Measurements from ENCODE around the gene DNAJB14. TPM values are rescaled to one million over a fixed set of nuclear protein-coding genes. Genes with fewer than 3 reads are reported as not detected.
A peak's percentile ranks its signal among the peaks of the same experiment; 100 is the strongest.

DNAJB14 gene
- total RNA-seq, 1 experiment from 2014 or later: 52.5 TPM

DNA sequence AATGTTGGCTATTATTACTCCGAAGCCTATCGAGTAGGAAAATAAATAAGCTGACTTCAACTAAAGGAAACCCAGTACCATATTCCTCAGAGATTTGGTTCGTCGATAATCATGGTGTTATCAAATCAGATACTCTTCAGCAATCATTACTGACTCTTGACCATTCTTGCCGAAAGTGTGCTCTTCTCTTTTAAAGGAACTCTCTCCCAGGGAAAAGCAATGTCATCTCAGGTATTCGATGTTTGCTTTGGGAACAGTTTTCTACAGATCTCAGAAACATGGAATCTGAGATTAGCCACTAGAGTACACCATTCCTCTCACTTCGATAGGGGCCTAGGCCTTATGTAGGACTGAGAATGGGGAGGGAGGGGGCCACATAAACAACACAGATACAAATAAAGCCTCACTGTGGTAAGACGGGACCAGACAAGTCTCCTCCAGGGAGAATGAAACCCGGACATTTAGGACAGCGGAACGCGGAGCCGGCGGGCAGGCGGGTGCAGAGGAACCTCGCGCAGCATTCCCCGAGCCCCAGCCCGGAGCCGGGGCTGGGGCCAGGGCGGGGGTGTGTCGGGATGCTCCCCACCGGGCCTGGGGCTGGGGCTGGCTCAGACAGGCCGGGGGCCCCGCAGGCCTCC lies 581 bp downstream of the DNAJB14 start:
- ATAC-seq (peak; percentile 8), DNase-seq (ENCODE audit: low read depth, low spot score) (no peak)
- Histone ChIP-seq H3K9me3 (ENCODE audit: control insufficient read depth in 1 of 2, insufficient read depth in 1 of 2, low read depth in 1 of 2, low read length in 2 of 2) (no peaks in the 10 kb centered on the region), H3K4me1 (ENCODE audit: control insufficient read depth in 1 of 2, insufficient read depth in 2 of 2, low read length in 2 of 2) (peaks cover 16 to 33% of the 10 kb centered on the region in 2 experiments; a peak in 3 of 4 replicates), H2AFZ (ENCODE audit: low read depth, low read length, poor library complexity, severe bottlenecking) (no peak overlapping the region), H3K9ac (ENCODE audit: low read length) (peak overlapping the region; percentile 86), H3K4me2 (ENCODE audit: low read length) (peak overlapping the region; percentile 88), H3K27me3 (ENCODE audit: insufficient read depth, low read length) (no peaks in the 10 kb centered on the region), H4K20me1 (ENCODE audit: insufficient read depth) (peaks cover 8% of the 10 kb centered on the region; the same call in 1 of the 2 replicates), H3K79me2 (ENCODE audit: insufficient read depth, low read length) (peaks cover 80% of the 10 kb centered on the region), H3K9me2 (ENCODE audit: insufficient read depth) (no peaks in the 10 kb centered on the region), H3K27ac (ENCODE audit: low read depth, low read length) (peak overlapping the region; percentile 94), H3K36me3 (ENCODE audit: control insufficient read depth in 1 of 2, insufficient read depth in 2 of 2, low read length in 2 of 2) (peaks cover 8 to 12% of the 10 kb centered on the region in 2 experiments; a peak in 3 of 4 replicates), H3K4me3 (replicated peaks in 1 of 2; ENCODE audit: low read depth in 1 of 2, low read length in 2 of 2) (peak overlapping the region; percentile 85 to 86)
- ChIA-PET CTCF (interaction anchor here (1.5 kb wide), 1 partner anchor 51 kb away, joined by 3 read pairs; the partner anchor contains the start of gene LAMTOR3), RAD21 (ENCODE audit: low non-redundant PET in 1 of 2, low total read pairs in 2 of 2, uncharacterized antibody in 2 of 2, unreplicated experiment in 2 of 2) (interaction anchor here in 1 of 2 experiments (0.6 kb wide), 1 partner anchor 119 kb away, joined by 3 read pairs; no protein-coding TSS in a partner anchor), POLR2A (interaction anchor here (0.6 to 1.5 kb wide), 2 partner anchors 53 to 61 kb away, joined by 3 read pairs; no protein-coding TSS in a partner anchor)
- intact Hi-C loops (cut with micrococcal nuclease): loop anchor here (5.0 kb wide), 2 partner anchors 54 to 134 kb away; partner anchors contain the start of gene LAMTOR3
- TF ChIP-seq ZNF274 (IDR thresholded peaks at IDR 0.05; ENCODE audit: low read depth, low read length) (no peak), EZH2phosphoT487 (IDR thresholded peaks at IDR 0.05; ENCODE audit: borderline replicate concordance) (no peak), POLR2A (IDR thresholded peaks at IDR 0.05; ENCODE audit: borderline replicate concordance, extremely low read depth, insufficient read depth, insufficient read length) (no peak), EZH2 (IDR thresholded peaks at IDR 0.05) (no peak), JUND (IDR thresholded peaks at IDR 0.05) (no peak), FOSL1 (IDR thresholded peaks at IDR 0.05; ENCODE audit: low read depth) (no peak), CBX3 (IDR thresholded peaks at IDR 0.05; ENCODE audit: low read depth) (no peak), RAD21 (IDR thresholded peaks at IDR 0.05; ENCODE audit: low read depth) (no peak), ZFX (IDR thresholded peaks at IDR 0.05) (no peak), TCF7L2 (IDR thresholded peaks at IDR 0.05; ENCODE audit: borderline replicate concordance, extremely low read depth, insufficient read depth, insufficient read length) (no peak), ZBTB33 (IDR thresholded peaks at IDR 0.05; ENCODE audit: extremely low read depth, insufficient replicate concordance, low read length) (no peak), CEBPB (IDR thresholded peaks at IDR 0.05; ENCODE audit: low read depth) (no peak)
- TF ChIP-seq, protein P1, sequence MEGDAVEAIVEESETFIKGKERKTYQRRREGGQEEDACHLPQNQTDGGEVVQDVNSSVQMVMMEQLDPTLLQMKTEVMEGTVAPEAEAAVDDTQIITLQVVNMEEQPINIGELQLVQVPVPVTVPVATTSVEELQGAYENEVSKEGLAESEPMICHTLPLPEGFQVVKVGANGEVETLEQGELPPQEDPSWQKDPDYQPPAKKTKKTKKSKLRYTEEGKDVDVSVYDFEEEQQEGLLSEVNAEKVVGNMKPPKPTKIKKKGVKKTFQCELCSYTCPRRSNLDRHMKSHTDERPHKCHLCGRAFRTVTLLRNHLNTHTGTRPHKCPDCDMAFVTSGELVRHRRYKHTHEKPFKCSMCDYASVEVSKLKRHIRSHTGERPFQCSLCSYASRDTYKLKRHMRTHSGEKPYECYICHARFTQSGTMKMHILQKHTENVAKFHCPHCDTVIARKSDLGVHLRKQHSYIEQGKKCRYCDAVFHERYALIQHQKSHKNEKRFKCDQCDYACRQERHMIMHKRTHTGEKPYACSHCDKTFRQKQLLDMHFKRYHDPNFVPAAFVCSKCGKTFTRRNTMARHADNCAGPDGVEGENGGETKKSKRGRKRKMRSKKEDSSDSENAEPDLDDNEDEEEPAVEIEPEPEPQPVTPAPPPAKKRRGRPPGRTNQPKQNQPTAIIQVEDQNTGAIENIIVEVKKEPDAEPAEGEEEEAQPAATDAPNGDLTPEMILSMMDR (IDR thresholded peaks at IDR 0.05 in 2 of 3, conservative IDR thresholded peaks at IDR 0.05 in 1 of 3; ENCODE audit: borderline replicate concordance in 1 of 3, insufficient read depth in 1 of 3, low read depth in 2 of 3, low read length in 2 of 3): no peak
- TF ChIP-seq, protein P2, sequence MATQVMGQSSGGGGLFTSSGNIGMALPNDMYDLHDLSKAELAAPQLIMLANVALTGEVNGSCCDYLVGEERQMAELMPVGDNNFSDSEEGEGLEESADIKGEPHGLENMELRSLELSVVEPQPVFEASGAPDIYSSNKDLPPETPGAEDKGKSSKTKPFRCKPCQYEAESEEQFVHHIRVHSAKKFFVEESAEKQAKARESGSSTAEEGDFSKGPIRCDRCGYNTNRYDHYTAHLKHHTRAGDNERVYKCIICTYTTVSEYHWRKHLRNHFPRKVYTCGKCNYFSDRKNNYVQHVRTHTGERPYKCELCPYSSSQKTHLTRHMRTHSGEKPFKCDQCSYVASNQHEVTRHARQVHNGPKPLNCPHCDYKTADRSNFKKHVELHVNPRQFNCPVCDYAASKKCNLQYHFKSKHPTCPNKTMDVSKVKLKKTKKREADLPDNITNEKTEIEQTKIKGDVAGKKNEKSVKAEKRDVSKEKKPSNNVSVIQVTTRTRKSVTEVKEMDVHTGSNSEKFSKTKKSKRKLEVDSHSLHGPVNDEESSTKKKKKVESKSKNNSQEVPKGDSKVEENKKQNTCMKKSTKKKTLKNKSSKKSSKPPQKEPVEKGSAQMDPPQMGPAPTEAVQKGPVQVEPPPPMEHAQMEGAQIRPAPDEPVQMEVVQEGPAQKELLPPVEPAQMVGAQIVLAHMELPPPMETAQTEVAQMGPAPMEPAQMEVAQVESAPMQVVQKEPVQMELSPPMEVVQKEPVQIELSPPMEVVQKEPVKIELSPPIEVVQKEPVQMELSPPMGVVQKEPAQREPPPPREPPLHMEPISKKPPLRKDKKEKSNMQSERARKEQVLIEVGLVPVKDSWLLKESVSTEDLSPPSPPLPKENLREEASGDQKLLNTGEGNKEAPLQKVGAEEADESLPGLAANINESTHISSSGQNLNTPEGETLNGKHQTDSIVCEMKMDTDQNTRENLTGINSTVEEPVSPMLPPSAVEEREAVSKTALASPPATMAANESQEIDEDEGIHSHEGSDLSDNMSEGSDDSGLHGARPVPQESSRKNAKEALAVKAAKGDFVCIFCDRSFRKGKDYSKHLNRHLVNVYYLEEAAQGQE (IDR thresholded peaks at IDR 0.05; ENCODE audit: low read depth): no peak
- BruUV-seq (replicated peaks): no TSS peak

All from HCT116 (cell line).